Measurements from ENCODE around the gene ADGRG6.
"Not testable (repeated sequence)": the region's sequence is repeated elsewhere in the genome, so short reads cannot be mapped to it uniquely, and the experiment has no call there.

ADGRG6 gene

GRCh38 chr6:142452993-142453392, 151.2 kb downstream of the ADGRG6 start:
- FAIRE-seq = no peak

GRCh38 chr6:142454196-142454595, 152.4 kb downstream of the ADGRG6 start:
- not testable (repeated sequence) for FAIRE-seq

- FAIRE-seq = not testable (repeated sequence)
These were observed 153.0 kb downstream of the ADGRG6 start for GRCh38 chr6:142454848-142455247.

- FAIRE-seq = no peak
These were observed 154.3 kb downstream of the ADGRG6 start for GRCh38 chr6:142455957-142456589.

- FAIRE-seq = no peak
These were observed 156.0 kb downstream of the ADGRG6 start for GRCh38 chr6:142457638-142458406.

- no peak for FAIRE-seq
These were observed 157.0 kb downstream of the ADGRG6 start for GRCh38 chr6:142458836-142459235.

GRCh38 chr6:142459271-142459670, 157.5 kb downstream of the ADGRG6 start:
- no peak for FAIRE-seq

- FAIRE-seq = no peak
These were observed 160.5 kb downstream of the ADGRG6 start for GRCh38 chr6:142462260-142462659.

GRCh38 chr6:142463988-142464387, 162.2 kb downstream of the ADGRG6 start:
- no peak for FAIRE-seq

- no peak for FAIRE-seq
These were observed 167.4 kb downstream of the ADGRG6 start for GRCh38 chr6:142469220-142469619.

- no peak for FAIRE-seq
These were observed 168.6 kb downstream of the ADGRG6 start for GRCh38 chr6:142470421-142470820.

GRCh38 chr6:142474531-142475289, 172.9 kb downstream of the ADGRG6 start:
- peak; percentile 87 for FAIRE-seq

GRCh38 chr6:142476452-142476851, 174.6 kb downstream of the ADGRG6 start:
- FAIRE-seq = no peak

GRCh38 chr6:142478117-142478516, 176.3 kb downstream of the ADGRG6 start:
- FAIRE-seq = no peak

GRCh38 chr6:142481466-142481865, 179.7 kb downstream of the ADGRG6 start:
- FAIRE-seq = no peak

GRCh38 chr6:142482249-142482648, 180.4 kb downstream of the ADGRG6 start:
- FAIRE-seq = no peak

- FAIRE-seq = no peak
These were observed 181.2 kb downstream of the ADGRG6 start for GRCh38 chr6:142482974-142483373.

- no peak for FAIRE-seq
These were observed 183.4 kb downstream of the ADGRG6 start for GRCh38 chr6:142485256-142485655.

- no peak for FAIRE-seq
These were observed 188.2 kb downstream of the ADGRG6 start for GRCh38 chr6:142489722-142490610.

Data from endometrium (tissue), 2 donors.